Thyroid gland (tissue), 4 donors: ENCODE measurements around the gene EZR. TPM values are rescaled to one million over a fixed set of nuclear protein-coding genes. Genes with fewer than 3 reads are reported as not detected.

ENCODE experiments used
- DNase-seq, 2 donors: peaks; one replicate each; pipeline ENCODE4 v3.0.0-alpha.2; 2019
- H3K27ac ChIP-seq, 3 donors: fragments of 200-600 bp; sonication (generic); 1 replicate in 2 of 3; 2 replicates in 1 of 3; pipeline ENCODE4 v1.5.1; 2016 to 2019; ENCODE audit warnings: mild to moderate bottlenecking in 1 of 3, moderate library complexity in 1 of 3
- H3K27me3 ChIP-seq: fragments of 200-600 bp; sonication (generic); one replicate; pipeline ENCODE4 v1.5.1; 2019
- H3K36me3 ChIP-seq, 2 donors: fragments of 200-600 bp; sonication (generic); one replicate each; pipeline ENCODE4 v1.5.1; 2016 to 2019
- H3K4me1 ChIP-seq, 2 donors: fragments of 200-600 bp; sonication (generic); one replicate each; pipeline ENCODE4 v1.5.1; 2017 to 2019
- H3K4me3 ChIP-seq, 3 donors: fragments of 200-600 bp; sonication (generic); replicated peaks in 1 of 3; 1 replicate in 2 of 3; 2 replicates in 1 of 3; pipeline ENCODE4 v1.5.1; 2016; ENCODE audit warnings: mild to moderate bottlenecking in 1 of 3
- H3K9me3 ChIP-seq: fragments of 200-600 bp; sonication (generic); one replicate; pipeline ENCODE4 v1.5.1; 2017
- CTCF ChIP-seq, 6 experiments: fragments of 200-600 bp in 3 of 6; fragments of 450-650 bp in 3 of 6; sonication (generic) in 3 of 6; IDR thresholded peaks; one replicate each; pipeline ENCODE4 v1.5.1; 2016 to 2019; ENCODE audit warnings: antibody characterized with exemption in 6 of 6, mild to moderate bottlenecking in 2 of 6, inconsistent platforms in 1 of 6, moderate library complexity in 1 of 6
- POLR2A ChIP-seq, 2 donors: fragments of 450-650 bp; IDR thresholded peaks; one replicate each; pipeline ENCODE4 v1.6.1; 2017; ENCODE audit warnings: antibody characterized with exemption in 2 of 2, mild to moderate bottlenecking in 2 of 2, moderate library complexity in 1 of 2
- WGBS, 2 donors: methylation state at CpG; one replicate each; pipeline ENCODE4 v1.1.5; 2017; 5-methylcytosine and 5-hydroxymethylcytosine counted together
- intact Hi-C: fragments of 100-400 bp; cut with DNase I; formaldehyde crosslinking; loops from one replicate; pipeline ENCODE4 v1.15.1; 2023
- total RNA-seq, 4 donors: library from RNA; depleted of rRNA; stranded (reverse); fragments of >200 nt; gene quantifications; one replicate each; pipeline ENCODE4 v1.2.3, GENCODE V29; 2016

The EZR gene
- total RNA-seq, 4 donors from 2014 or later = 221 to 412 (median 339) TPM

- Histone ChIP-seq H3K4me1 (no peaks in the 10 kb centered on the region), H3K9me3 (no peaks in the 10 kb centered on the region), H3K27me3 (no peaks in the 10 kb centered on the region), H3K27ac (no peak overlapping the region), H3K4me3 (no peak overlapping the region), H3K36me3 (no peaks in the 10 kb centered on the region)
- intact Hi-C loops = no loop called here
- WGBS, 2 donors = 90 to 92% methylated on average over 12 of the region's 12 CpGs
- no peak for DNase-seq
- TF ChIP-seq CTCF (IDR thresholded peaks at IDR 0.05) (no peak), POLR2A (IDR thresholded peaks at IDR 0.05) (no peak)
Measured at GRCh38 chr6:158737710-158738615, 81.2 kb downstream of the EZR start.

DNA sequence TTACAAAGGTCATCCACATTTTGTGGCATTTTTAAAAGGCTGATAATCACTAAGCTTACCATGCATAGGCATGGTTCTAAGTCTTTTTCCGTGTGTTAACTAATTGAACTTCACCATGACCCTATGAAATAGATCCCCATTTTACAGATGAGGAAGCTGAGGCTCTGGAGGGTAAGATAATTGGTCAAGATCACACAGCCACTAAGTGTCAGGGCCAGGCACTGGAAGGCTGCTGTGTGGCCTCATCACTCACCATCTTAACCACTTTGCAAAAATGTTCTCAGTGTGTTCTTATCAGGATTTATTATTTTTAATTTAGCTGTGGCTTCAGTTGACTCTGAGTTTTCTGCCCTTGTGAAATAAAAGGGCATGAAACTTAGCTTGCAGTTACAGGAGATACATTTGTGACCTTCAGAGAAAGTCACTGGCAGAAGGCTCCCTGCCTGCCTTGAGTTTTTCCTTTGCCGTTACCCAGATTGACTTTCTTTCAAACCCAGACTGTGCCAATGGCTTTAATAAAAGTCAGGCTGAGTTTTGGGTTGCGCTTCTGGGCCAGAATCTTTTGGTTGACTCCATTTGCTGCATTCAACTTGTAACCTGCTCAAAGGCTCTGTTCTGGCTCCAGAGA lies 82.0 kb downstream of the EZR start:
- H3K4me3 ChIP-seq = no peak overlapping the region
- H3K27me3 ChIP-seq = no peaks in the 10 kb centered on the region
- no peak for DNase-seq
- no peak for TF ChIP-seq POLR2A (IDR thresholded peaks at IDR 0.05)
- TF ChIP-seq CTCF (IDR thresholded peaks at IDR 0.05) = no peak
- no peaks in the 10 kb centered on the region for H3K4me1 ChIP-seq
- 91 to 94% methylated on average over 3 of the region's 3 CpGs for WGBS, 2 donors
- intact Hi-C loops = no loop called here
- H3K9me3 ChIP-seq = no peaks in the 10 kb centered on the region
- H3K36me3 ChIP-seq = no peaks in the 10 kb centered on the region
- H3K27ac ChIP-seq = no peak overlapping the region

DNA sequence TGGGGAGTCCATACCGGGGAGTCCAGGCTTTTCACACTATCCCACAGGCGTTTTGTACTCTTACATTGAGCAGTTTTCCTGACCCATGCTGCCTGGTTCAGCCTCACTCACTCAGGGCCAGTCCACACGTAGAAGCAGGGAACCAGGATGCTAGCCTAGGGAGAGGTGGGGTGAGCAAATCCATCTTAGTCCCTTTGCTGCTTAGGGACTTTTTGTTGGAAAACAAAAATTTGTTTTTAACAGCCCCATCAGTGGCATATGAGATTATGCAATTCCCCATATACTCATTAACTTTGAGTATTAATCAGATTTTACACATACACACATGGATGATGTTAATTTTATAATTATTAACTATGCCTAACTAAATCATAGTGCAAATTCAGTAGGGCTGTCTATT lies 84.2 kb downstream of the EZR start:
- intact Hi-C loops = no loop called here
- Histone ChIP-seq H3K9me3 (no peaks in the 10 kb centered on the region), H3K27me3 (no peaks in the 10 kb centered on the region), H3K27ac (no peak overlapping the region), H3K36me3 (no peaks in the 10 kb centered on the region), H3K4me3 (no peak overlapping the region), H3K4me1 (no peaks in the 10 kb centered on the region)
- 94 to 96% methylated on average over 3 of the region's 3 CpGs for WGBS, 2 donors
- TF ChIP-seq CTCF (IDR thresholded peaks at IDR 0.05) (no peak), POLR2A (IDR thresholded peaks at IDR 0.05) (no peak)
- DNase-seq = no peak

- peaks cover 3 to 9% of the 10 kb centered on the region in 2 donors for H3K4me1 ChIP-seq
- H3K36me3 ChIP-seq = no peaks in the 10 kb centered on the region
- TF ChIP-seq POLR2A (IDR thresholded peaks at IDR 0.05) = no peak
- TF ChIP-seq CTCF (IDR thresholded peaks at IDR 0.05) = no peak
- intact Hi-C loops = no loop called here
- H3K27ac ChIP-seq = no peak overlapping the region
- no peaks in the 10 kb centered on the region for H3K27me3 ChIP-seq
- H3K9me3 ChIP-seq = no peaks in the 10 kb centered on the region
- no peak for DNase-seq
- no peak overlapping the region for H3K4me3 ChIP-seq
- WGBS, 2 donors = 96 to 98% methylated on average over 18 of the region's 18 CpGs
Measured at GRCh38 chr6:158730541-158730907, 88.6 kb downstream of the EZR start.
